ENCODE data around the gene MEGF6.

MEGF6 gene

GRCh38 chr1:3453891-3454810 lies 157.2 kb downstream of the MEGF6 start, which contains the start of gene ARHGEF16:
Gene ARHGEF16 (plus strand): TSS chr1:3454665. CDS start chr1:3463085, 8,420 bp downstream.
- H3K27ac ChIP-seq: peak within 1 kb of the TSS; percentile 88

GRCh38 chr1:3453203-3453761 lies 158.0 kb downstream of the MEGF6 start:
- peak; percentile 86 for DNase-seq
- H3K27me3 ChIP-seq (ENCODE audit: insufficient read depth, low read depth, severe bottlenecking): no peaks in the 10 kb centered on the region
- H3K9me3 ChIP-seq (ENCODE audit: severe bottlenecking): no peaks in the 10 kb centered on the region
- H3K27ac ChIP-seq: peak overlapping the region; percentile 72; the same call in 1 of the 2 replicates
- TF ChIP-seq CTCF (IDR thresholded peaks at IDR 0.05; ENCODE audit: low read depth, low read length): peak; percentile 96
- no peaks in the 10 kb centered on the region for H3K36me3 ChIP-seq
- no peak overlapping the region for H3K4me3 ChIP-seq (ENCODE audit: low read depth, low read length)

More at GRCh38 chr1:3453891-3454810, 157.2 kb downstream of the MEGF6 start, which contains the start of gene ARHGEF16:
- DNase-seq: peak; percentile 88
- TF ChIP-seq CTCF (IDR thresholded peaks at IDR 0.05; ENCODE audit: low read depth, low read length): peak; percentile 74
- no peaks in the 10 kb centered on the region; the same call in 1 of the 2 replicates for H3K36me3 ChIP-seq
- H3K4me3 ChIP-seq (ENCODE audit: low read depth, low read length): peak within 1 kb of the TSS; percentile 62
- no peaks in the 10 kb centered on the region for H3K27me3 ChIP-seq (ENCODE audit: insufficient read depth, low read depth, severe bottlenecking)
- H3K9me3 ChIP-seq (ENCODE audit: severe bottlenecking): no peaks in the 10 kb centered on the region

- Histone ChIP-seq H3K27ac (peak overlapping the region; percentile 14; the same call in 1 of the 2 replicates), H3K4me3 (ENCODE audit: low read depth, low read length) (no peak overlapping the region), H3K9me3 (ENCODE audit: severe bottlenecking) (peaks cover 2% of the 10 kb centered on the region), H3K27me3 (ENCODE audit: insufficient read depth, low read depth, severe bottlenecking) (no peaks in the 10 kb centered on the region), H3K36me3 (no peaks in the 10 kb centered on the region)
- no peak for DNase-seq
- TF ChIP-seq CTCF (IDR thresholded peaks at IDR 0.05; ENCODE audit: low read depth, low read length): no peak
Observed at GRCh38 chr1:3452866-3453175, 158.5 kb downstream of the MEGF6 start.

GRCh38 chr1:3451994-3452865 lies 159.1 kb downstream of the MEGF6 start:
- no peak for DNase-seq
- Histone ChIP-seq H3K27ac (0 out of 2 replicates have a peak overlapping the region, but pooled peaks have one; percentile 14), H3K27me3 (ENCODE audit: insufficient read depth, low read depth, severe bottlenecking) (no peaks in the 10 kb centered on the region), H3K4me3 (ENCODE audit: low read depth, low read length) (no peak overlapping the region), H3K9me3 (ENCODE audit: severe bottlenecking) (peaks cover 6% of the 10 kb centered on the region), H3K36me3 (no peaks in the 10 kb centered on the region)
- no peak for TF ChIP-seq CTCF (IDR thresholded peaks at IDR 0.05; ENCODE audit: low read depth, low read length)

GRCh38 chr1:3450983-3451382 lies 160.3 kb downstream of the MEGF6 start:
- no peak for TF ChIP-seq CTCF (IDR thresholded peaks at IDR 0.05; ENCODE audit: low read depth, low read length)
- H3K36me3 ChIP-seq: no peaks in the 10 kb centered on the region
- DNase-seq: no peak
- H3K9me3 ChIP-seq (ENCODE audit: severe bottlenecking): peaks cover 8% of the 10 kb centered on the region
- H3K4me3 ChIP-seq (ENCODE audit: low read depth, low read length): no peak overlapping the region
- no peaks in the 10 kb centered on the region for H3K27me3 ChIP-seq (ENCODE audit: insufficient read depth, low read depth, severe bottlenecking)
- H3K27ac ChIP-seq: no peak overlapping the region

Data from WERI-Rb-1 (cell line).